ENCODE data around the gene DCBLD2. TPM values are rescaled to one million over a fixed set of nuclear protein-coding genes. Genes with fewer than 3 reads are reported as not detected.
A peak's percentile ranks its signal among the peaks of the same experiment; 100 is the strongest.

The DCBLD2 gene
- total and polyA plus RNA-seq, 2 experiments from 2014 or later, result 16.8 to 27.9 TPM

DNA sequence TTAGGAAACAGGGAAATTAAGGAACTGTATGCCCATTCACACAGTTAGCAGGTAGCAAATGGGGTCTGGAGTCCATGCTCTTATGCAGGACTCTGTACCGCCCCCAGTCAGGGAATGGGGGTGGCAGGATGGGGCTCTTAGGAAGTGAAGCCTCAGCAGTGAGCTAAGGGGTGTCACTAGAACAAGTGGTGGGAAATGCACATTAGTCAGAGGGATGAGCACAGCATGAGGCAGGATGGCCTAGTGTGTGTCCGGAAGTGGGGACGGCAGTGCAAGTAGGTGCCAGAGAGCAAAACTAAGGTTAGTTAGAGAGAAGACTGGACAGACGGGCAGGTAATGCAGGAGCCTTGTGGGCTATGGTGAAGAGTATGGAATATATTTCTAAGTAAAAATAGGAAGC lies 77.7 kb downstream of the DCBLD2 start:
- H3K27me3 ChIP-seq, result no peaks in the 10 kb centered on the region
- peaks cover 9% of the 10 kb centered on the region for H3K4me1 ChIP-seq (ENCODE audit: insufficient read depth)
- no peaks in the 10 kb centered on the region for H4K20me1 ChIP-seq (ENCODE audit: insufficient read depth, poor library complexity, severe bottlenecking)
- no peak for DNase-seq (ENCODE audit: low spot score)
- H3K79me2 ChIP-seq, result no peaks in the 10 kb centered on the region
- TF ChIP-seq EZH2phosphoT487 (IDR thresholded peaks at IDR 0.05; ENCODE audit: low read depth, severe bottlenecking, unreplicated experiment) (no peak), EZH2 (IDR thresholded peaks at IDR 0.05; ENCODE audit: borderline replicate concordance) (no peak)
- TF ChIP-seq, protein P1, sequence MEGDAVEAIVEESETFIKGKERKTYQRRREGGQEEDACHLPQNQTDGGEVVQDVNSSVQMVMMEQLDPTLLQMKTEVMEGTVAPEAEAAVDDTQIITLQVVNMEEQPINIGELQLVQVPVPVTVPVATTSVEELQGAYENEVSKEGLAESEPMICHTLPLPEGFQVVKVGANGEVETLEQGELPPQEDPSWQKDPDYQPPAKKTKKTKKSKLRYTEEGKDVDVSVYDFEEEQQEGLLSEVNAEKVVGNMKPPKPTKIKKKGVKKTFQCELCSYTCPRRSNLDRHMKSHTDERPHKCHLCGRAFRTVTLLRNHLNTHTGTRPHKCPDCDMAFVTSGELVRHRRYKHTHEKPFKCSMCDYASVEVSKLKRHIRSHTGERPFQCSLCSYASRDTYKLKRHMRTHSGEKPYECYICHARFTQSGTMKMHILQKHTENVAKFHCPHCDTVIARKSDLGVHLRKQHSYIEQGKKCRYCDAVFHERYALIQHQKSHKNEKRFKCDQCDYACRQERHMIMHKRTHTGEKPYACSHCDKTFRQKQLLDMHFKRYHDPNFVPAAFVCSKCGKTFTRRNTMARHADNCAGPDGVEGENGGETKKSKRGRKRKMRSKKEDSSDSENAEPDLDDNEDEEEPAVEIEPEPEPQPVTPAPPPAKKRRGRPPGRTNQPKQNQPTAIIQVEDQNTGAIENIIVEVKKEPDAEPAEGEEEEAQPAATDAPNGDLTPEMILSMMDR (IDR thresholded peaks at IDR 0.05; ENCODE audit: poor library complexity), result no peak
- H3K4me3 ChIP-seq, result no peak overlapping the region
- no peak overlapping the region for H3K27ac ChIP-seq
- H3K36me3 ChIP-seq (replicated peaks; ENCODE audit: insufficient read depth, low read depth), result no peaks in the 10 kb centered on the region
- H3K4me2 ChIP-seq, result no peak overlapping the region
- no peaks in the 10 kb centered on the region for H3K9me3 ChIP-seq (ENCODE audit: low read depth)
- WGBS (ENCODE audit: low lambda C conversion rate, missing lambda C conversion rate), result 95% methylated on average over 4 of the region's 4 CpGs
- no peaks in the 10 kb centered on the region for H3K9me2 ChIP-seq (replicated peaks; ENCODE audit: insufficient read depth)
- no peak overlapping the region for H2AFZ ChIP-seq

DNA sequence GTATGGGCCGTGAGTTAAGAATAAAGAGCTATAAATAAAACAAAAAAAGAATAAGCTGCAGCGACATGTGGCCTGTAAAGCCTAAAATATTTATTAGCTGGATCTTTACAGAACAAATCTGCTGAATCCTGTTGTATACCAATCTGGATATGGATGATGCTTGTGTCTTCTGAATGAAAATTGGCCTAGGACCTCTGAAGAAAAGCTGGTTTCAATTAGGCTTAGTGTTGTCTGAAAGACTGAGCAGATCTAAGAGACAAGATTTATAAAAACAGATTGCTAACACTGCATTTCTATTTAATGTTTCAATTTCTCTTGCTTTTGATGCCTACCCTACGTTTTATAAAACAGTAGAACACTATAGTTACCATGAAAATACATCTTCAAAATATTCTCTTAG lies 80.4 kb downstream of the DCBLD2 start:
- Histone ChIP-seq H3K9me2 (replicated peaks; ENCODE audit: insufficient read depth) (no peaks in the 10 kb centered on the region), H3K4me3 (no peak overlapping the region), H3K79me2 (no peaks in the 10 kb centered on the region)

DNA sequence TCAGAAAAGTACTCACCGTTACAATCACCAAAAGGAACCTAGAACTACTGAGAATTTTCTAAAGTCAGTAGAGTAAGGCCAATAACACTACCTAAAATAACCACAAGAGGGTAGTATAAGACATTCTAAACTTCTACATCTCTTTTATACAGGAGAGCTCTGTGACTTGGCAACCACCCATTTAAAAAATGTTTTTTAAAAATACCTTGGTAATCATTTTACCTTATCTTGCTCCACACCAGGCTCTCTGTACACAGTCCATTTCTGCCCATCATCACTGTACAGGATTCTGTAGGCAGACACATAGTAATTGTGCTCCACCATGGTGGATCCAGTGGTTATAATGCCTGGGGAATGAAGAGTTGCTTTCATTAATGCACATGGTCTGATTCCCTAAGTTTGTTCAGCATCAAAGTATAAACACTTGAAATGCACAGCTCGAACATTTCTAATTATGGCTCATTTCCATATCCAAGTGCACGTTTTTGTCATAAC lies 83.9 kb downstream of the DCBLD2 start:
- Histone ChIP-seq H3K36me3 (replicated peaks; ENCODE audit: insufficient read depth, low read depth) (no peaks in the 10 kb centered on the region), H3K9me2 (replicated peaks; ENCODE audit: insufficient read depth) (no peaks in the 10 kb centered on the region), H3K4me3 (no peak overlapping the region), H4K20me1 (ENCODE audit: insufficient read depth, poor library complexity, severe bottlenecking) (no peaks in the 10 kb centered on the region), H3K9me3 (ENCODE audit: low read depth) (no peaks in the 10 kb centered on the region), H3K4me1 (ENCODE audit: insufficient read depth) (no peaks in the 10 kb centered on the region), H3K79me2 (no peaks in the 10 kb centered on the region), H3K27ac (no peak overlapping the region), H3K27me3 (no peaks in the 10 kb centered on the region), H2AFZ (no peak overlapping the region), H3K4me2 (no peak overlapping the region)
- peak; percentile 73 for DNase-seq (ENCODE audit: low spot score)
- WGBS (ENCODE audit: low lambda C conversion rate, missing lambda C conversion rate), result 43% methylated on average over 3 of the region's 3 CpGs
- no peak for TF ChIP-seq EZH2 (IDR thresholded peaks at IDR 0.05; ENCODE audit: borderline replicate concordance)
- TF ChIP-seq, protein P1 (IDR thresholded peaks at IDR 0.05; ENCODE audit: poor library complexity), result peak; percentile 80
- TF ChIP-seq EZH2phosphoT487 (IDR thresholded peaks at IDR 0.05; ENCODE audit: low read depth, severe bottlenecking, unreplicated experiment), result no peak

More for the DNA sequence above, 80.4 kb downstream of the DCBLD2 start:
- TF ChIP-seq EZH2 (IDR thresholded peaks at IDR 0.05; ENCODE audit: borderline replicate concordance) (no peak), EZH2phosphoT487 (IDR thresholded peaks at IDR 0.05; ENCODE audit: low read depth, severe bottlenecking, unreplicated experiment) (no peak)
- TF ChIP-seq, protein P1 (IDR thresholded peaks at IDR 0.05; ENCODE audit: poor library complexity), result no peak
- H3K36me3 ChIP-seq (replicated peaks; ENCODE audit: insufficient read depth, low read depth), result no peaks in the 10 kb centered on the region
- H3K27me3 ChIP-seq, result no peaks in the 10 kb centered on the region
- no peak overlapping the region for H3K4me2 ChIP-seq
- no peak overlapping the region for H2AFZ ChIP-seq
- H3K4me1 ChIP-seq (ENCODE audit: insufficient read depth), result no peaks in the 10 kb centered on the region
- no peaks in the 10 kb centered on the region for H4K20me1 ChIP-seq (ENCODE audit: insufficient read depth, poor library complexity, severe bottlenecking)
- no peak overlapping the region for H3K27ac ChIP-seq
- no peak for DNase-seq (ENCODE audit: low spot score)
- WGBS (ENCODE audit: low lambda C conversion rate, missing lambda C conversion rate), result 65% methylated on average over 3 of the region's 3 CpGs
- H3K9me3 ChIP-seq (ENCODE audit: low read depth), result no peaks in the 10 kb centered on the region

Measured in hepatocyte (in vitro differentiated cells).